CD4-positive, alpha-beta T cell treated with Interleukin-4 for 4 hours (primary cell): ENCODE data around the gene NUDT16L1.
A peak's percentile ranks its signal among the peaks of the same experiment; 100 is the strongest.
"Not testable (repeated sequence)": the region's sequence is repeated elsewhere in the genome, so short reads cannot be mapped to it uniquely, and the experiment has no call there.

Source experiments
- DNase-seq: peaks from one replicate; pipeline ENCODE4 v3.0.0-alpha.2; 2020

NUDT16L1 gene

DNA sequence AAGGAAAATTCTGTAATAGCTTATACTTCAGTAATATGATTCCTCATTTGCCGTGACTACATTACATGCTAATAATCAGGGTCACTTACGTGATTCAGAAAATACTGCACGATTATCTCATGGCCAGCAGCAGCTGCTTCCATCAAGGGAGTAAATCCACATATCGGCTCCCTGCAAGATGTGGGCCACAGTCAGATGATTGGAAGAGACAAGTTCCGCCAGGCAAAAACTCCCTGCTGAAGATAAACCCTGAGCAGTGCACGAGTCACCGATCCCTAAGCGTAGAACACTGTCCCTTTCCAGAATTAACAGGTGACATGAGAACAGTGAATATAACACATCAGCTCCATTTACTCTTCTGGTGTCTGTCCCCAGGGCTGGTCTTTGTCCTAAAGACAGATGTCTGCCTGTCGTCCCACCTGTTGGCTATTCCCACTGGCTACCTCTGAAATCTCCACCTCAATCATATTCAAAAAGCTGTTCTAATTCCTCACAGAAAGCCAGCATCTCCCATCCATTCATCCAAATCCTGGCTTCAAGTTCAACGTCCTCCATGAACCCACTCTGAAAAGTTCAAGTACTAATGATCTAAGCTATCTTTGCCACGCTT is 31.4 kb downstream of the NUDT16L1 start:
- no peak for DNase-seq

DNA sequence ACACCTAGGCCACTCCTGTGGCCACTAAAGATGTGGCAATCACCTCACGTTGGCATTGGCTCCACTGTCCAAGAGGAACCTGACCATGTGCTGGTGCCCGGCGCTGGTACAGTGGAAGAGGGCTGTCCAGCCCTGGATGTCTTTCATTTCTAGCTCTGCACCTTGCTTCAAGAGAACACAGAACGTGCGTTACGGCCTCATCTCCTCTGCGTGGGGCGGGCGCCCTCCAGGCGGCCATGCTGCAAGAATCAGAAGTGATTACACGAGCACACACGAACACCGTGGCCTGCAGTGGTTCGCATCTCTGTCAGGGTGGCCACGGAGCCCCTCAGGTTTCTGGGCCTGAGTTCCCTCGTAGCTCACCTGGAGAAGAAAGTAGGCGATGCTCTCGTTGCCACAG is 33.3 kb downstream of the NUDT16L1 start:
- DNase-seq, result no peak

DNA sequence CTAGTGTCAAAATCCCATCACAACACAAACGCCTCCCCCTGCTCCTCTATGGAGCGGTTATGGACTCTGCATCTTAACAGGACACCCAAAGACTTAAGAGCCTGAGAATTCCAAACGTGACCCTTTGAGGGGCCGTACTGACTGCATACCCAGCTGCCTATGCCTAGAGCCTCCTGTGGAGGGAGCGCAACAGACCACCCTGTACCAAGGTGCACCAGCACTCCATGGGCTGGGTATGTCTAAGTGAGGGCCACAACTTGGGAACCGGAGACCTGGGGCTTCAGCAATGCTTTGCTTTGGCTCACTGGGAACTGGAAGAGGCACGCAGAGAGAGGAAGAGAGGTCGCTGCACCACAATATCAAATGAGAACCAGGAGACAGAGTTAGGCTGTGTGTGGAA is 35.3 kb downstream of the NUDT16L1 start:
- DNase-seq, result no peak

DNA sequence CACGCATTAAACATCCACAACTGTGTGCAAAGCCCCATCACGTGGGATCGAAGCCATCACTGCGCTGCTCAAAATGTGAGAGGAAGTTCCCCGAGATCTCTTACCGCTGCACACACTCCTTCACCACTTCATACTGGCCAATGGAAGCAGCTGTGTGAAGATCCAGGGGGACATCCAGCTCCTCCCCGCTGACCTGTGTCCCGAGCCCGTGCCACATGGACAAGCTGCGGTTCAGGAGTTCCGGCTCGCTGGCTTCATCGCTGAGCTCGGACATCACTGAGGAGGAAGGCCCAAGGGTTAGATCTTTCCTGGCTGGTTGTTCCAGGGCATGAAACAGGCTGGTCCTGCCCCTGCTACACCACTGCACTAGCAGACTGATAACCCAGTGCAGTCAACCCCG is 36.5 kb downstream of the NUDT16L1 start:
- DNase-seq, result no peak

DNA sequence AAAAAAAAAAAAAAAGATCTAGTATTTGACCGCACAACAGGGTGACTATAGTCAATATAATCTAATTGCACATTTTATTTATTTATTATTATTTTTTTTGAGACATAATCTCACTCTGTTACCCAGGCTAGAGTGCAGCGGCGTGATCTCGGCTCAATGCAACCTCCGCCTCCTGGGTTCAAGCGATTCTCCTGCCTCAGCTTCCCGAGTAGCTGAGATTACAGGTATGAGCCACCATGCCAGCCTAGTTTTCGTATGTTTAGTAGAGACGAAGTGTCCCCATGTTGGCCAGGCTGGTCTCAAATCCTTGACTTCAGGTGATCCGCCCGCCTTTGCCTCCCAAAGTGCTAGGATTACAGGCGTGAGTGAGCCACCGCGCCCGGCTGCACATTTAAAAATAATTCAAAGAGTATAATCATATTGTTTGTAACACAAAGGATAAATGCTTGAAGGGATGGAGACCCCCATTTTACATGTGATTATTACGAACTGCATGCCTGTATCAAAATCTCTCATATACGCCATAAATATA is 39.9 kb downstream of the NUDT16L1 start:
- no peak for DNase-seq

DNA sequence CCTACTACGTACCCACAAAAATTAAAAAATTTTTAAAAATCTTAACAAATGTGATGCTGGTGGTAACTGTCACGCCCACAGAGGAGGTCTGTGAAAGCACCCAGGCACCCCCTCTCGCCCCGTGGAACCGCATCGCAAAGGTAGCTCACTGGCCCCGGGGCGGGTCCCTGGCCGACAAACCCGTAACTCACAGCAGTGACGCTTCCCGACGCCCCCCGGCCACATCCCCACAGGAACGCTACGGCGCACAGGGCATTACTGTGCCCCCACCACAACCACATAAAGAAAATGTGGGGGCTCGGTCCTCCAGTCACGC is 40.3 kb downstream of the NUDT16L1 start:
- DNase-seq, result peak; percentile 0

DNA sequence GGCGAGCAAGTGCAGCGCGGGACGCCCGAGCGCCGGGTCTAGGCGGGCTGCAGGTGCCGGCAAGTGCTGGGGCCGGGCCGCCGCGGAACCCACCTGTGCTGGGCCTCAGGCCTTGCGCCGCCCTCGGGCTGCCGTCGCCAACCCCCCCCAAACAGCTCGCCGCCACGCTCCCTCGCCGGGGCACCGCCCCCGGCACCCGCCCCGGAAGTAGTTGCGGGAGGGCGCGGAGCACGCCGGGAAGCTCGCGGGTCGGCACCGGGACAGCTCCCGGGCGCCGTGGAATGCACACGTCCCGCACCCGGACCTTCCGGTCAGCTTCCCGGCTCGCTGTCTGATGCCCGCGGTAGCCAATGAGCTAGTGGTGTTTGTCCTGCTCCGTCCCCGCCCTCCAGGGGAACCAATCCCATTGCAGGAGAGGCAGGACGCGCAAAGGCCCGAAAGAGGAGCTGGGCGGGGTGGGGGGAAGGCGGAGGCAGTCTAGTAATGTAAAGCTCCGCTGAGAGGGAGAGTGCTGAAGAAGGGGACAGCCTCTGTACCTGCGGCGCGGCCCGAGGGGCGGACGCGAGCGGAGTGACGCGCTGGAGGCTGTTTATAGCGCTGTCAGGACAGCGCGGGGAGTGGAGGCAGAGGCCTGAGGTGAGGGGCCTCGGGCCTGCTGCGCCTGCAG is 40.8 kb downstream of the NUDT16L1 start, which contains the start of the genes ANKS3 and DNAAF8:
TSS of gene ANKS3 (minus strand) at position 209 of the 667 bp plus-strand sequence. CDS start 4,122 bp downstream, outside the sequence.
TSS of gene DNAAF8 (plus strand) at position 475 of the 667 bp plus-strand sequence. CDS start 1,978 bp downstream, outside the sequence.
- DNase-seq, result peak; percentile 73

DNA sequence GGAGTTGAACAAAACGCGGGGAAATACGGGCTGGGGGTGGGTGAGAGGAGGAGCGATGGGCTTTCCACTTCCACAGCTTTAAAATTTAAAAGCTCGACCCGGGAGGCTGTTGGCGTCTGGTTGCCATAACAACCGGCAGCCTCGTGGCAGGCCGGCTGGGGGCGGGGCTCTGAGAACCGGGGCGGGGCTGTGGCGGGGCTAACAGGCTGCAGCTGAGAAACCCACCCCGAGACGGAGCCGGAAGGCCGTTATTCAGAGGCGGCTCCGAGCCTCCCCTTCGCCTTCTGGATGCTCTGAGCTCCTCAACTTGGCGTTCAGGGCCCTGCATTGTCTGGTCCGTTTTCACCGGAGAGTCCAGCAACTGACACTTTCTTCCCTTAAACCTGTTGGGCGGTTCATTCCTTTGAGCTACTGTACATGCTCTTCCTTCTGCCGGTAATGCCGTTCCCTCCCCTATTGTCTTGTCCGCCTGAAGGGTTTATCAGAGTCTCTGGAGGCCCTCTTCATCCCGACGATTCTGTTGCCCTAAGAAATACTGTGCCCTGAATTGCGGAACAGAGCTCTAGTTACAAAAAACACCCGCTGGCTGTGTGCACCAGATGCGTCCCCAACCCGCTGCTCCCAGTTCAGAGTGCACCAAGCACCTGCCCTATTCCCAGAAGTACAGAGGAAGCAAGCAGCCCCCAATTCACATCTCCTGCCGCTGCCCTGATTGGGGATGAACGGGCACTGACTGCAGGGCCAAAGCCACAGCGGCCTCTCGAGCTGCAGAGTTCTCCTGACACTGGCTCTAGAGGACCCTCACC is 41.6 kb downstream of the NUDT16L1 start:
- peak; percentile 91 for DNase-seq

DNA sequence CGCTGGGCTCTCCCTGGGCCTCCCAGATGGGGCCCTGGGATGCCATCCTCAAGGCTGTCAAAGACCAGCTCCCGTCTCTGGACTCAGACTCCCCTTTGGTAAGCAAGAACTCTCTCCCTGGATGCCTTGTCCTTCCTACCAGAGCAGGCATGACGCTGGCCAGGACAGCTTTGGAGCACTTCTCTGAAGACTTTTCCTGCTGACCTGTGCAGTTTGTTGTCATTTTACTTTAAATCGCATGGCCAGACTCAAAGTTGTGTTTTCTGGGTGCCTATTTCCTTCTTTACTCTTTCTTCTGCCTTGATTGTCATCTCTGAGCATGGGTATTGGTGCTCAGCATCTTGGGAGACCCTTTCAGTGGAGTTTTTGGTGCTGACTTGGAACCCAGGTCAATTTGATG is 43.2 kb downstream of the NUDT16L1 start:
- DNase-seq, result no peak

DNA sequence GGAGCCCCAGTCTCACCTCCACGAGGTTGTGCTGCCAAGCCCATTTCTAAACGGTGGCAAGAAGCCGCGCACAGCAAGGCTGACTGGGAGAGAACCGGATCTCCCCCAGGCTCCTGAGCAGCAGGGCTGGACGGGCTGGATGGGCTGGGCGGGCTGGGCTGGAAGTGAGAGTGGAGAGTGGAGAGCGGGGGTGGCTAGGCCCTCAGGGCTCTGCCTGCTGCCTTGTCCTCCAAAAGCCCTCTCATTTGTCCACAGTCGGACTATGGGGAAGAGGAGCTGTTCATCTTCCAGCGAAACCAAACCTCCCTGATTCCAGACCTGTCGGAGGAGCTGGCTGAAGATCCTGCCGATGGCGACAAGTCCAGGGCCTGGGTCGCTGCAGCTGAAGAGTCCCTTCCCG is 44.2 kb downstream of the NUDT16L1 start:
- no peak for DNase-seq

DNA sequence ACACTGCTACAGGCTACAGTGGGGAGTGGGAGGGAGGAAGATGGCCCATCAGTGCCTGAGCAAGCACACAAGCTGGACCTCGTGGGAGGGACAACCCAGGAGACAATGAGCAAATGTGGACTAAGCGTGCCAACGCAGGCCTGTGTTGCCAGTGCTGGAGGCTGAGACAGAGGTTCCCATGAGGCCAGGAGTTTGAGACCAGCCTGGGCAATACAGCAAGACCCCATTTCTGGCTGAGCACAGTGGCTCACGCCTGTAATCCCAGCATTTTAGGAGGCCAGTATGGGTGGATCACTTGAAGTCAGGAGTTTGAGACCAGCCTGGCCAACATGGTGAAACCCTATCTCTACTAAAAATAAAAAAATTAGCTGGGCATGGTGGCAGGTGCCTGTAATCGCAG is 45.0 kb downstream of the NUDT16L1 start:
- not testable (repeated sequence) for DNase-seq

DNA sequence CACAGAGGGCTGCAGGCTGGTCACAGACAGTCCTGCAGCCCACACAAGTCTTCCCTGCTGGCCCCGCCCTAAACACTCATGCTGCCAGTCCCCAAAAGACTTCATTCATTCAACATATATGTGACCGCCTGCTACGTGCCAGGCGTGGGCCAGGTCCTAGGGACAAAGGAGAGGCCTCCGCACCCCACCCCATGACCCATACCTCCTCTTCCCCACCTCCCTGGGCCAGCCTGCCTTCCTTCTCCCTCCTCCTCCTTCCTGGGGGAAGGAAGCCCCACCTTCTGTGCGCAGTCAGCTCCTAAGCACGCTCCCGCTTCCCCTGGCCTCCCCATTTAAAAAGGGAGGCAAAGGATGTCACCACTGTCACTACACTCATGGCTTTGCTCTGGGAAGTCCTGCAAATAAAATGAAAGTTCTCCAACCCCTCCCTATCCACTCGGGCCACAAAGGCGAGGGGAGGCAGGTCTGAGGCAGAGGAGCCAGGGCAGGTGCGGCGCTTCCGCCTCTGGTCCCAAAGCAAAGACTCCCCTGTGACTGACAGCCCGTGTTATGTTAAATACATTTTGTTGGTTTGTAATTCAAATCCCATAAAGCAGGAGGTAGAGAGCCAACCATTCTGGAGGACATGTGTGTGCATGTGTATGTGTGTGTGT is 50.0 kb downstream of the NUDT16L1 start:
- DNase-seq, result no peak

DNA sequence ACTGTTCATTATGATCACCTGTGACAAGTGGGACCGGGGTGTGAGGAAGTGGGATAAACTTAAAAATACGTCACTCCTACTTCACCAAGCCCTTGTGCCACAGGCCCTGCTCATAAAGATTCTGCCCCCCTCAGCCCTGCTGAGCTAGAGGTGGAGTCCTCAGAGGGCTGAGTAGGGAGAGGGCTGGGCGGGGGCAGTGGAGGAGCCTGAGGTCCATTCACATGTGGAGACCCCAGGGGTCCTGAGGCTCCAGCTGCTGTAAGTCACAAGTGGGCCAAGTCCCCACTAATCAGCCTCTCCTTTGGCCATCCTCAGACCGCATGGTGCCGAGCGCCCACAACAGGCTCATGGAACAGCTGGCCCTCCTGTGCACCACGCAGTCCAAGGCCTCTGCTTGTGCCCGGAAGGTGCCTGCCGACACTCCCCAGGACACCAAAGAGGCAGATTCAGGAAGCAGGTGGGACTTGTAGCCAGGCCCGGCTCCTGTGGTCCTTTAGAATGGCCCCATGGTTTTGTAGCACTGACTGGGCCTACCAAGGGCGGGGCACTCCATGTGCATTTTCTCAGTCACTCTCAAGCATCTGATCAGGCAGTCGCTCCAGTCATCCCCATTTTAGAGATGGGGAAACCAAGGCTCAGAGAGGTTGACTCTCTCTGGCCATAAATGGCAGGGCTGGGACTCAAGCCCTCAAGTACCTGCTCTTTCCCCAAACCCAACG is 51.4 kb downstream of the NUDT16L1 start:
- no peak for DNase-seq

DNA sequence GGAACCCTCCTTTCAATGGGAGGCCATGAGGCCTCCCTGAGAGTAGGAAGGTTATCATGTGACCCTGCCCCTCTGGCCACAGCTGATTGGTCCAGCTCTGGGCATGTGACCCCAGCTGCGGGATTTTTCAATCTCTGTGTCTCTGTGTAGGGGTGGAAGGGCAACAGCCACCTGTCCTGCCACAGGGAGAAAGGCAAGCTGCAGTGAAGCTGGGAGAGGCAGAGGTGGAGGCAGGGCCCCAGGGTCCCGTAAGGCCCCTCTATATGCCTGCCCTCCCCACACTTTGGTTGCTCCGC is 51.9 kb downstream of the NUDT16L1 start:
- DNase-seq, result no peak
